ENCODE data around the gene LRP5. TPM values are rescaled to one million over a fixed set of nuclear protein-coding genes. Genes with fewer than 3 reads are reported as not detected.
"Not testable (repeated sequence)": the region's sequence is repeated elsewhere in the genome, so short reads cannot be mapped to it uniquely, and the experiment has no call there.

The LRP5 gene
- total and polyA plus RNA-seq, 2 experiments from 2014 or later, result 26.9 to 51.1 TPM

- H3K79me2 ChIP-seq (replicated peaks; ENCODE audit: insufficient read depth); H3K4me3 ChIP-seq; H3K4me1 Mint-ChIP-seq; H3K4me3 Mint-ChIP-seq; H3F3A ChIP-seq (replicated peaks; ENCODE audit: low read depth); H3K27me3 ChIP-seq (ENCODE audit: insufficient read depth); H3K9me2 ChIP-seq (ENCODE audit: insufficient read depth); ATAC-seq; H3K27me3 Mint-ChIP-seq (ENCODE audit: insufficient read depth, low read depth, poor library complexity); H3K27ac ChIP-seq (ENCODE audit: low read depth); H3K4me2 ChIP-seq; H3K27ac Mint-ChIP-seq; DNase-seq (ENCODE audit: low spot score); H2AFZ ChIP-seq; H4K20me1 ChIP-seq (replicated peaks; ENCODE audit: insufficient read depth); H3K4me1 ChIP-seq (ENCODE audit: insufficient read depth); H3K36me3 ChIP-seq (ENCODE audit: insufficient read depth): not testable (repeated sequence)
- Mint-ChIP-seq H3K9me3 (peaks cover 14% of the 10 kb centered on the region), H3K36me3 (ENCODE audit: low read depth) (peaks cover 13% of the 10 kb centered on the region; the same call in 2 of the 3 replicates)
Observed at GRCh38 chr11:68299517-68299879, 12.9 kb upstream of the LRP5 start.

DNA sequence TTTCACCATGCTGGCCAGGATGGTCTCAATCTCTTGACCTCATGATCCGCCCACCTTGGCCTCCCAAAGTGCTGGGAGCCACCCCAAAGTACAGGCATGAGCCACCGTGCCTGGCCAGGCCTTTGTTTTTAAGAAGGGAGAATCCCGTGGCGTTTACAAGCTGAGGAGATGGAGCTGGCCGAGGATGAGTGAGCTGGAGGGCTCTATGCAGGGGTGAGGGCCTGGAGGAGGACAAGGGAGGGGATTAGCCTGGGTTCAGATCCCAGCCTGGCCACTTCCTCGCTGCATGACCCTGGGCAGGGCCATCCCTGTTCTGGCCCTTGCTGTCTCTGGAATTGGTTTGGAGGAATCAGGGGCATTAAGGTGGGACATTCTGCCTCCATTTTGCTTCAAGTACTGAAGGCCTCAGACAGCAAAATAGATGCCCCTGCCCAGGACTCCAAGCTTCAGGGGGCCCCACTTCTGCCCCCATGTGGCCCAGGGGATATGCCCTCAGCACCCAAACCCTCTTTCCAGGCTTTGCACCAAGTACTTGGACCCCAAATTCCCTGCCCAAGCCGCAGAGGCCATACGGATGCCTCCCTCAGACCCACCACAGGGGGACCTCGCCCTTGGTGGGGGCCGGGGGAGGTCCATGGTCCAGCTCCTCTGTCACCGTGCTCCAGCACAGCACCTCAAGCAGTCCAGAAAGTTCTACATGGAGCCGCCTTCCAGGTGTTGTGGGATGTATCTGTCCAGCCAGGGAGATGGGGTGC is 12.1 kb upstream of the LRP5 start:
- no peak overlapping the region for H3K4me3 Mint-ChIP-seq
- Histone ChIP-seq H3K27ac (ENCODE audit: low read depth) (no peak overlapping the region), H3K79me2 (replicated peaks; ENCODE audit: insufficient read depth) (no peaks in the 10 kb centered on the region), H4K20me1 (replicated peaks; ENCODE audit: insufficient read depth) (no peaks in the 10 kb centered on the region), H3K4me2 (no peak overlapping the region), H2AFZ (no peak overlapping the region), H3K4me1 (ENCODE audit: insufficient read depth) (no peaks in the 10 kb centered on the region), H3F3A (replicated peaks; ENCODE audit: low read depth) (no peaks in the 10 kb centered on the region), H3K27me3 (ENCODE audit: insufficient read depth) (no peaks in the 10 kb centered on the region), H3K9me2 (ENCODE audit: insufficient read depth) (0 out of 2 replicates have a peak, but pooled peaks cover 2% of the 10 kb centered on the region), H3K4me3 (no peak overlapping the region), H3K36me3 (ENCODE audit: insufficient read depth) (no peaks in the 10 kb centered on the region)
- H3K27ac Mint-ChIP-seq, result no peak overlapping the region
- DNase-seq (ENCODE audit: low spot score) (no peak), ATAC-seq (no peak)
- TF ChIP-seq NANOG (IDR thresholded peaks at IDR 0.05; ENCODE audit: borderline replicate concordance) (no peak), EZH2phosphoT487 (IDR thresholded peaks at IDR 0.05; ENCODE audit: unreplicated experiment) (no peak), STAT1 (IDR thresholded peaks at IDR 0.05; ENCODE audit: unreplicated experiment) (no peak), CTCF (conservative IDR thresholded peaks at IDR 0.05; ENCODE audit: low read depth in 2 of 2) (peak; percentile 24 to 31; a peak in 2 of 4 replicates)
- peaks cover 22% of the 10 kb centered on the region for H3K9me3 Mint-ChIP-seq
- H3K4me1 Mint-ChIP-seq, result no peaks in the 10 kb centered on the region
- H3K27me3 Mint-ChIP-seq (ENCODE audit: insufficient read depth, low read depth, poor library complexity), result peaks cover 7% of the 10 kb centered on the region
- H3K36me3 Mint-ChIP-seq (ENCODE audit: low read depth), result peaks cover 13% of the 10 kb centered on the region; the same call in 2 of the 3 replicates

GRCh38 chr11:68302256-68302655 is 10.1 kb upstream of the LRP5 start:
- Histone ChIP-seq H3F3A (replicated peaks; ENCODE audit: low read depth) (no peaks in the 10 kb centered on the region), H4K20me1 (replicated peaks; ENCODE audit: insufficient read depth) (no peaks in the 10 kb centered on the region), H3K27ac (ENCODE audit: low read depth) (no peak overlapping the region), H3K4me1 (ENCODE audit: insufficient read depth) (no peaks in the 10 kb centered on the region), H3K79me2 (replicated peaks; ENCODE audit: insufficient read depth) (no peaks in the 10 kb centered on the region), H2AFZ (no peak overlapping the region), H3K4me2 (no peak overlapping the region), H3K27me3 (ENCODE audit: insufficient read depth) (no peaks in the 10 kb centered on the region), H3K9me2 (ENCODE audit: insufficient read depth) (0 out of 2 replicates have a peak, but pooled peaks cover 2% of the 10 kb centered on the region), H3K4me3 (no peak overlapping the region), H3K36me3 (ENCODE audit: insufficient read depth) (no peaks in the 10 kb centered on the region)
- ATAC-seq (no peak), DNase-seq (ENCODE audit: low spot score) (no peak)
- TF ChIP-seq POLR2AphosphoS5 (IDR thresholded peaks at IDR 0.05; ENCODE audit: low read depth) (no peak), NANOG (IDR thresholded peaks at IDR 0.05; ENCODE audit: borderline replicate concordance) (no peak), JUNB (IDR thresholded peaks at IDR 0.05; ENCODE audit: unreplicated experiment) (no peak)
- no peak overlapping the region for H3K4me3 Mint-ChIP-seq
- H3K9me3 Mint-ChIP-seq, result peaks cover 30% of the 10 kb centered on the region
- H3K27me3 Mint-ChIP-seq (ENCODE audit: insufficient read depth, low read depth, poor library complexity), result peaks cover 7% of the 10 kb centered on the region
- peaks cover 13% of the 10 kb centered on the region; the same call in 2 of the 3 replicates for H3K36me3 Mint-ChIP-seq (ENCODE audit: low read depth)
- no peaks in the 10 kb centered on the region for H3K4me1 Mint-ChIP-seq
- no peak overlapping the region for H3K27ac Mint-ChIP-seq
